OCI-LY3 (cell line): ENCODE data around the gene KDM4F.
"Not testable (repeated sequence)": the region's sequence is repeated elsewhere in the genome, so short reads cannot be mapped to it uniquely, and the experiment has no call there.

Source experiments
- H2AFZ ChIP-seq: fragments of 200-600, 300-600 bp; shearing (Covaris generic); 2 replicates; pipeline ENCODE4 v1.6.0; 2014; ENCODE audit warnings: antibody characterized with exemption, low read depth, low read length
- H3K27ac ChIP-seq: fragments of 200-600, 300-600 bp; sonication (generic); 2 replicates; pipeline ENCODE4 v1.5.1; 2014; ENCODE audit warnings: mild to moderate bottlenecking, low read length, moderate library complexity, mixed read lengths
- H3K27me3 ChIP-seq: fragments of 200-600, 300-600 bp; sonication (generic); 2 replicates; pipeline ENCODE4 v1.6.1; 2014; ENCODE audit warnings: low read depth, low read length, mixed read lengths
- H3K36me3 ChIP-seq: fragments of 200-600, 300-600 bp; sonication (generic); replicated peaks from 2 replicates; pipeline ENCODE3; 2014; ENCODE audit warnings: low read depth, low read length, mixed read lengths
- H3K4me1 ChIP-seq: fragments of 300-600, 200-600 bp; sonication (generic); 2 replicates; pipeline ENCODE4 v1.6.1; 2014; ENCODE audit warnings: low read length, mixed read lengths
- H3K4me2 ChIP-seq: fragments of 200-600, 300-600 bp; sonication (generic); 2 replicates; pipeline ENCODE4 v1.6.1; 2014; ENCODE audit warnings: low read length, mixed read lengths
- H3K4me3 ChIP-seq: fragments of 300-600, 200-600 bp; sonication (generic); 2 replicates; pipeline ENCODE4 v1.5.1; 2014; ENCODE audit warnings: antibody characterized with exemption, mild to moderate bottlenecking, low read length, moderate library complexity
- H3K79me2 ChIP-seq: fragments of 300-600, 200-600 bp; shearing (Covaris generic); 2 replicates; pipeline ENCODE4 v1.6.1; 2014; ENCODE audit warnings: mild to moderate bottlenecking, low read length, mixed read lengths
- H3K9ac ChIP-seq: fragments of 300-600, 200-600 bp; shearing (Covaris generic); 2 replicates; pipeline ENCODE4 v1.6.0; 2014; ENCODE audit warnings: mild to moderate bottlenecking, low read length, moderate library complexity
- H3K9me3 ChIP-seq: fragments of 200-600, 300-600 bp; shearing (Covaris generic); 2 replicates; pipeline ENCODE4 v1.6.1; 2014; ENCODE audit warnings: low read length, mixed read lengths; ENCODE audit not compliant: insufficient read depth
- H4K20me1 ChIP-seq: fragments of 200-600, 300-600 bp; sonication (generic); 2 replicates; pipeline ENCODE4 v1.6.1; 2016; ENCODE audit warnings: low read length, mixed read lengths; ENCODE audit not compliant: insufficient read depth
- EZH2phosphoT487 ChIP-seq: fragments of 200-600 bp; shearing (Covaris generic); IDR thresholded peaks from 2 replicates; pipeline ENCODE4 v1.6.1; 2018; ENCODE audit warnings: antibody characterized with exemption, mixed run types, low read depth
- TF ChIP-seq, protein P1 (sequence below): fragments of 200-600, 300-600 bp; sonication (generic); IDR thresholded peaks from 2 replicates; pipeline ENCODE4 v1.5.1; 2014; ENCODE audit warnings: antibody characterized with exemption, low read length, low read depth

The KDM4F gene

DNA sequence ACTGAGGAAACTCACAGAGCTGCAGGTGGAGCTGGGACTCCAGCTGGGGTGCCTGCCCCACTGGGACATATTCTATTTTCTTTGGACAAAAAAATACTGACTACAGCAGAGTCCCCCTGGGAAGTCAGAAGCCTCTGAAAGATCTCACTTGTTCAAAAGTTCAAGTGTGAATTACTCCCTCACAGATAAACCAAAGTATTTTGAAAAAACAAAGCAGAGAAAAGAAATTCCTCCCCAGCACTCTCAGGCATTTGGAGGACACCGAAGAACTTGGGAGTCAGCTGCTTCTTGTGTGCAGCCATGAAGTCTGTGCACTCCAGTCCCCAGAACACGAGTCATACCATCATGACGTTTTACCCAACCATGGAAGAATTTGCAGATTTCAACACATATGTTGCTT lies at the start of gene KDM4F:
Gene KDM4F, plus strand, starts transcription at position 301 of the 400 bp plus-strand sequence.
- H3K4me2 ChIP-seq, H3K4me1 ChIP-seq, H3K36me3 ChIP-seq, H2AFZ ChIP-seq, H3K9me3 ChIP-seq, H3K79me2 ChIP-seq, H3K4me3 ChIP-seq, H3K27ac ChIP-seq, H3K9ac ChIP-seq, H4K20me1 ChIP-seq: not testable (repeated sequence)
- peaks cover 10% of the 10 kb centered on the region; the same call in 1 of the 2 replicates for H3K27me3 ChIP-seq

DNA sequence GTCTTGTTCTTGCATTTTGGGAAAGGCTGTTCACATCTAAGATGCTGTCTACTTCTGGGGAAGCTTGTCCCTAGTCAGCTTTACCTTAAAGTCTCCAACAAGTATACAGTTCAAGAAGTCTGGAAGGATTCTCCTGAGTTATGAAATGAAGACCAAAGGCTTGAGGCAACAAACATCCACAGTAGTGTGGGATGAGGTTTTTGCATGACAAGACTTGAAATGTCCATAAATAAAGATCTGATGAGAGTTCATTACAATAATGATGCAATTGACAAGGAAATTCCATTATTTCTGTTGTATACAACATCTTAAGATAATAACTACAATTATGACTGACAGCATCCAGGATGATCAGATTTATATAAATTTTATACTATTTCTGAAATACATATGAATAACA lies 45.5 kb upstream of the KDM4F start:
- Histone ChIP-seq H3K27ac (no peak overlapping the region), H3K79me2 (no peaks in the 10 kb centered on the region), H3K9me3 (no peaks in the 10 kb centered on the region), H3K4me3 (no peak overlapping the region), H2AFZ (no peak overlapping the region), H3K27me3 (no peaks in the 10 kb centered on the region), H4K20me1 (no peaks in the 10 kb centered on the region), H3K4me2 (no peak overlapping the region), H3K4me1 (no peaks in the 10 kb centered on the region), H3K9ac (no peak overlapping the region), H3K36me3 (no peaks in the 10 kb centered on the region)
- TF ChIP-seq, protein P1, sequence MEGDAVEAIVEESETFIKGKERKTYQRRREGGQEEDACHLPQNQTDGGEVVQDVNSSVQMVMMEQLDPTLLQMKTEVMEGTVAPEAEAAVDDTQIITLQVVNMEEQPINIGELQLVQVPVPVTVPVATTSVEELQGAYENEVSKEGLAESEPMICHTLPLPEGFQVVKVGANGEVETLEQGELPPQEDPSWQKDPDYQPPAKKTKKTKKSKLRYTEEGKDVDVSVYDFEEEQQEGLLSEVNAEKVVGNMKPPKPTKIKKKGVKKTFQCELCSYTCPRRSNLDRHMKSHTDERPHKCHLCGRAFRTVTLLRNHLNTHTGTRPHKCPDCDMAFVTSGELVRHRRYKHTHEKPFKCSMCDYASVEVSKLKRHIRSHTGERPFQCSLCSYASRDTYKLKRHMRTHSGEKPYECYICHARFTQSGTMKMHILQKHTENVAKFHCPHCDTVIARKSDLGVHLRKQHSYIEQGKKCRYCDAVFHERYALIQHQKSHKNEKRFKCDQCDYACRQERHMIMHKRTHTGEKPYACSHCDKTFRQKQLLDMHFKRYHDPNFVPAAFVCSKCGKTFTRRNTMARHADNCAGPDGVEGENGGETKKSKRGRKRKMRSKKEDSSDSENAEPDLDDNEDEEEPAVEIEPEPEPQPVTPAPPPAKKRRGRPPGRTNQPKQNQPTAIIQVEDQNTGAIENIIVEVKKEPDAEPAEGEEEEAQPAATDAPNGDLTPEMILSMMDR: no peak
- no peak for TF ChIP-seq EZH2phosphoT487

DNA sequence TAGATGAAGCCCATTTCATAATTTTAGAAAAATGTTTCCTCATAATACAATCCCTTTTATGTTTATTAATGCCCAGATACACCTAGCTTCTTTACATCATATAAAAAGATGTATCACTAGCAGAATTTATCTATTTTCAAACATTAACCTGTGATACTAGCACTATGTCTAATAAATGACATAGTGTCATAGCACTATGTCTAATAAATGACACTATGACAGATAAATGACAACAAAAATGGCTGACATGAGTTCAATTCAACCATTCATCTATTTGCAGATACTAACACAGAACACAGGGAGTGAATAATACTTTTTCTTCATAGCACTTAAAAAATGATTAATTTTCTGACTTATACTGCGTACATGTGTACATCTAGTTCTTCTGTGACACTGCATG lies 43.6 kb upstream of the KDM4F start:
- no peak overlapping the region for H3K4me2 ChIP-seq
- no peak overlapping the region for H3K9ac ChIP-seq
- H3K4me3 ChIP-seq: no peak overlapping the region
- no peak for TF ChIP-seq EZH2phosphoT487
- H3K36me3 ChIP-seq: no peaks in the 10 kb centered on the region
- H4K20me1 ChIP-seq: no peaks in the 10 kb centered on the region
- no peaks in the 10 kb centered on the region for H3K4me1 ChIP-seq
- no peaks in the 10 kb centered on the region for H3K9me3 ChIP-seq
- H3K79me2 ChIP-seq: no peaks in the 10 kb centered on the region
- H2AFZ ChIP-seq: no peak overlapping the region
- H3K27ac ChIP-seq: no peak overlapping the region
- H3K27me3 ChIP-seq: no peaks in the 10 kb centered on the region

DNA sequence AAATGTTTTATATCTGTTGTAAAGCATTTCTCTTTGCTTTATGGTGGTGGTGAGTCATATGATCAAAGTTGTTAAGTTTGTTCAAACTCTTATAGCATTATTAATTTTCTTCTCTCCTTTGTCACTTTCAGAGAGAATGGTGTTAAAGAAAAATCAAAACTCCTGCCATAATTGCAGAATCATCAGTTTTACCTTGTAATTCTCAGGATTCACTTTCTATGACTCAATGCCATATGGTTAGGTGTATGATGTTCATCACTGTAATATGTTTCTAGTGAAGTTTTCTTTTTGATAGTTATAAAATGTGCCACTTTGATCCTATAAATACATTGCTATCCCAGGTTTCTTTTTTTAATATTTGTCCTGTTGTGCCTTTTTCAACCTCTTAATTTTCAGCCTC lies 37.8 kb upstream of the KDM4F start:
- Histone ChIP-seq H2AFZ (no peak overlapping the region), H3K27me3 (no peaks in the 10 kb centered on the region), H3K9me3 (no peaks in the 10 kb centered on the region), H3K9ac (no peak overlapping the region), H3K36me3 (no peaks in the 10 kb centered on the region), H3K4me3 (no peak overlapping the region), H3K4me1 (no peaks in the 10 kb centered on the region), H3K79me2 (no peaks in the 10 kb centered on the region), H3K27ac (no peak overlapping the region), H3K4me2 (no peak overlapping the region), H4K20me1 (no peaks in the 10 kb centered on the region)
- TF ChIP-seq EZH2phosphoT487: no peak
- TF ChIP-seq, protein P1: no peak

DNA sequence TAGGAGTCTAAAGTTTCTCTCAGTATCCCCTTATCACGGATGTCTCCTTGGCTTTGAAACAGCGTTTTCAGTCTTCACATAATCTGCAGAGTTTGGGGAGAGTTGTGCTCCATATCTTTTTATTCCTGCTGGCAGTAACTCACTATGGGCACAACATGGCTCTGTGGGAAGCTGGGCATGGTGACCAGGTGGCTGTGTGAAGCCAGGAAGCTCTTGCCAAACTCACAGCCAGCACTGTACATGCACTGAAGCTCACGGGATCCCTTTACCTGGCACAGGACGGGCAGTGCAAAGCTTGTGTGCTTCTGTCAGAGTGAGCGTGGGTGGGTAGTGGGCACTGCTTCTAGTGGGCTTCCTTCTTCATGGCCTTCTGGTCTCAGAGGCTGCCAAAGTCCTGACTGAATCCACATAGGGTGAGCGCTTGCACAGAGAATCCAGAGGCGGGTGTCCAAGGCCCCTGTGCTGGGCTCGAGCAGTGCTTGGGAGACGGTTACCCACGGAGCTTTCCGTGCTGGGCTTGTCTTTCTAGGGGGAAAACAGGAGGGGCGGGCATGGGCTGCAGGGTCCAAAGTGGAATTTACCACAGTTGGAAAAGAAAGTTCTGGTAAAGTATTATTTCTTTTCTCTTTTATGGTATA lies 34.9 kb upstream of the KDM4F start:
- Histone ChIP-seq H3K4me1 (no peaks in the 10 kb centered on the region), H3K79me2 (no peaks in the 10 kb centered on the region), H3K4me3 (no peak overlapping the region), H3K9me3 (no peaks in the 10 kb centered on the region), H3K36me3 (no peaks in the 10 kb centered on the region), H3K27ac (no peak overlapping the region), H3K27me3 (no peaks in the 10 kb centered on the region), H2AFZ (no peak overlapping the region), H3K4me2 (no peak overlapping the region), H3K9ac (no peak overlapping the region), H4K20me1 (no peaks in the 10 kb centered on the region)
- TF ChIP-seq EZH2phosphoT487: no peak
- TF ChIP-seq, protein P1: no peak
